Gastrocnemius medialis (tissue), 4 donors: Measurements from ENCODE around the gene SRPRB. TPM values are rescaled to one million over a fixed set of nuclear protein-coding genes. Genes with fewer than 3 reads are reported as not detected.

Source experiments
- ATAC-seq, 2 donors: fragments of 150-250 bp; one replicate each; pipeline ENCODE4 v1.9.1; 2016
- DNase-seq, 2 donors: peaks; one replicate each; pipeline ENCODE4 v3.0.0-alpha.2; 2019
- H3K27ac ChIP-seq, 4 donors: fragments of 200-600 bp; sonication (generic); 1 replicate in 1 of 4; 2 replicates in 3 of 4; pipeline ENCODE4 v1.5.1; 2016 to 2018; ENCODE audit warnings: mild to moderate bottlenecking in 2 of 4, moderate library complexity in 1 of 4
- H3K27me3 ChIP-seq, 3 donors: fragments of 200-600 bp; sonication (generic) in 2 of 3; 1 replicate in 1 of 3; 2 replicates in 2 of 3; pipeline versions ENCODE4 v1.5.1 to v1.6.0; 2016 to 2019; ENCODE audit warnings: mild to moderate bottlenecking in 1 of 3, moderate library complexity in 1 of 3
- H3K36me3 ChIP-seq, 2 donors: fragments of 200-600 bp; sonication (generic) in 1 of 2; one replicate each; pipeline ENCODE4 v1.5.1; 2017 to 2018
- H3K4me1 ChIP-seq, 2 donors: fragments of 200-600 bp; sonication (generic) in 1 of 2; one replicate each; pipeline ENCODE4 v1.5.1; 2016 to 2017; ENCODE audit warnings: mild to moderate bottlenecking in 2 of 2
- H3K4me3 ChIP-seq, 4 donors: fragments of 200-600 bp; sonication (generic) in 3 of 4; 1 replicate in 1 of 4; 2 replicates in 3 of 4; pipeline ENCODE4 v1.5.1; 2016 to 2019; ENCODE audit warnings: mild to moderate bottlenecking in 2 of 4
- H3K9me3 ChIP-seq, 3 donors: fragments of 200-600 bp; sonication (generic) in 2 of 3; 1 replicate in 1 of 3; 2 replicates in 2 of 3; pipeline ENCODE4 v1.5.1; 2016 to 2019
- POLR2A ChIP-seq, 2 donors: fragments of 450-650 bp; IDR thresholded peaks; one replicate each; pipeline ENCODE4 v1.6.1; 2017; ENCODE audit warnings: antibody characterized with exemption in 2 of 2, mild to moderate bottlenecking in 2 of 2, moderate library complexity in 2 of 2
- in situ Hi-C, 4 donors: fragments of 200-750 bp; cut with MboI; loops; one replicate each; pipeline versions ENCODE4 v1.15.0 to v1.8.0; 2017; ENCODE audit warnings: low sequenced_read_pairs in 4 of 4
- intact Hi-C: fragments of 100-400 bp; cut with DNase I; formaldehyde crosslinking; loops from one replicate; pipeline ENCODE4 v1.15.1; 2023; ENCODE audit warnings: low total_unique reads
- total RNA-seq, 4 donors: library from RNA; depleted of rRNA; stranded (reverse); fragments of >200 nt; gene quantifications; one replicate each; pipeline versions ENCODE4 v1.1.0 to v1.2.3, GENCODE V29; 2016
- TF ChIP-seq, protein P1 (sequence below), 5 experiments: fragments of 450-650 bp in 3 of 5; fragments of 200-600 bp in 2 of 5; sonication (generic) in 2 of 5; IDR thresholded peaks in 4 of 5; conservative IDR thresholded peaks in 1 of 5; 1 replicate in 4 of 5; 2 replicates in 1 of 5; pipeline ENCODE4 v1.5.1; 2016 to 2019; ENCODE audit warnings: antibody characterized with exemption in 5 of 5, mild to moderate bottlenecking in 3 of 5, moderate library complexity in 3 of 5

SRPRB gene
- total RNA-seq, 4 donors from 2014 or later = 19.0 to 22.3 (median 20.6) TPM

DNA sequence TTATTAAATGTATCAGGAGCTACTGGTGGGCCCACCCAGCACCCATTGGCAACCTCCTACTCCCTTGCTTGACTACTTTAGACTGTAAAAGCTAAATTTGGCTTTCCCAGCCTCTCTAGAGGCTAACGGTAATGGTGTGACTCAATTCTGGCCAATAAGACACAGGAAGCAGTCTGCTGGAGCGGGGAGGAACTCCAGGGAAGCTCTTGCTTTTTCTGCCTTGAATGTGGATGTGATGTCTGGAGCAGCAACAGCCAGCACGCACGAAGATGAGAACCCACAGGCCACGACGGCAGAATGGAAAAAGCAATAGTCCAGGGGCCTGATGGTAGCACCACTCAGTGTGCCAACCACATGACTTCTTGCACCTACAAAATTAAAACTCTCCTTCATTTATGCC is 50.2 kb downstream of the SRPRB start:
- H3K9me3 ChIP-seq = no peaks in the 10 kb centered on the region
- H3K27ac ChIP-seq = no peak overlapping the region
- no peak for DNase-seq
- intact Hi-C loops (no loop called here), in situ Hi-C loops (no loop called here)
- H3K4me1 ChIP-seq = no peaks in the 10 kb centered on the region
- ATAC-seq = no peak
- H3K27me3 ChIP-seq = no peaks in the 10 kb centered on the region
- TF ChIP-seq, protein P1, sequence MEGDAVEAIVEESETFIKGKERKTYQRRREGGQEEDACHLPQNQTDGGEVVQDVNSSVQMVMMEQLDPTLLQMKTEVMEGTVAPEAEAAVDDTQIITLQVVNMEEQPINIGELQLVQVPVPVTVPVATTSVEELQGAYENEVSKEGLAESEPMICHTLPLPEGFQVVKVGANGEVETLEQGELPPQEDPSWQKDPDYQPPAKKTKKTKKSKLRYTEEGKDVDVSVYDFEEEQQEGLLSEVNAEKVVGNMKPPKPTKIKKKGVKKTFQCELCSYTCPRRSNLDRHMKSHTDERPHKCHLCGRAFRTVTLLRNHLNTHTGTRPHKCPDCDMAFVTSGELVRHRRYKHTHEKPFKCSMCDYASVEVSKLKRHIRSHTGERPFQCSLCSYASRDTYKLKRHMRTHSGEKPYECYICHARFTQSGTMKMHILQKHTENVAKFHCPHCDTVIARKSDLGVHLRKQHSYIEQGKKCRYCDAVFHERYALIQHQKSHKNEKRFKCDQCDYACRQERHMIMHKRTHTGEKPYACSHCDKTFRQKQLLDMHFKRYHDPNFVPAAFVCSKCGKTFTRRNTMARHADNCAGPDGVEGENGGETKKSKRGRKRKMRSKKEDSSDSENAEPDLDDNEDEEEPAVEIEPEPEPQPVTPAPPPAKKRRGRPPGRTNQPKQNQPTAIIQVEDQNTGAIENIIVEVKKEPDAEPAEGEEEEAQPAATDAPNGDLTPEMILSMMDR (IDR thresholded peaks at IDR 0.05 in 4 of 5, conservative IDR thresholded peaks at IDR 0.05 in 1 of 5) = no peak
- TF ChIP-seq POLR2A (IDR thresholded peaks at IDR 0.05) = no peak
- H3K36me3 ChIP-seq = no peaks in the 10 kb centered on the region
- H3K4me3 ChIP-seq = no peak overlapping the region

DNA sequence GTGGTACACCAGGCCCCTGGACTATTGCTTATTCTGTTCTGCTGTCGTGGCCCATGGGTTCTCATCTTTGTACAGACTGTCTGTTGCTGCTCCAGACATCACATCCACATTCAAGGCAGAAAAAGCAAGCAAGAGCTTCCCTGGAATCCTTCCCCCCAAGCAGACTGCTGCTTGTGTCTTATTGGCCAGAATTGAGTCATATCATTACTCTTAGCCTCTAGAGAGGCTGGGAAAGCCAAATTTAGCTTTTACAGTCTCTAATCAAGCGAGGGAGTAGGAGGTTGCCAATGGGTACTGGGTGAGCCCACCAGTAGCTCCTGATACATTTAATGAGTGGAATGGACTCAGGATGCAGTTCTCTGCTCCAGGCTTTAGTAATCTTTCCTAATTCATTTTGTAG is 50.7 kb downstream of the SRPRB start:
- DNase-seq = no peak
- TF ChIP-seq POLR2A (IDR thresholded peaks at IDR 0.05) = no peak
- TF ChIP-seq, protein P1 (IDR thresholded peaks at IDR 0.05 in 4 of 5, conservative IDR thresholded peaks at IDR 0.05 in 1 of 5) = no peak
- no peak overlapping the region for H3K4me3 ChIP-seq
- intact Hi-C loops = no loop called here
- H3K36me3 ChIP-seq = no peaks in the 10 kb centered on the region
- H3K4me1 ChIP-seq = no peaks in the 10 kb centered on the region
- H3K27ac ChIP-seq = no peak overlapping the region
- no peak for ATAC-seq
- H3K27me3 ChIP-seq = no peaks in the 10 kb centered on the region
- in situ Hi-C loops = no loop called here
- H3K9me3 ChIP-seq = no peaks in the 10 kb centered on the region

DNA sequence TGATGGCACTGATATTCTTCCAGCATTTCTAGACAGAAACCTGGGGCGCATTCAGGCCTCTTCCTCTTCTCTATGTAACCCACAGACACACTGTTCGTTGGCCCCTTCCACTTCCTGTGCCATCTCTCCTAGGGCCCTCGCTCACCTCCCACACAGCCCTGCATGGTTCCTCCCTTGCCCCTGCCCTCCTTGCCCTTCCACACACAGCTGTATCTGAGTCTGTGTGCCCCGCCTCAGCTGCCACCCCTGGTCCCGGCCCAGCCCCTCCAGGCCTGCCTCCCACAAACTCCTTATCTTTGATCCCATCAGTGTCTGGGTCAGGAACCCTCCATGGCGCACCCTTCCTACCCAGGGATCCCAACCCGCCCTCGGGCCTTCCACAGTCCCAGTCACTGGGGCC is 52.2 kb downstream of the SRPRB start:
- Histone ChIP-seq H3K36me3 (no peaks in the 10 kb centered on the region), H3K27me3 (no peaks in the 10 kb centered on the region), H3K27ac (no peak overlapping the region), H3K4me3 (no peak overlapping the region), H3K9me3 (no peaks in the 10 kb centered on the region), H3K4me1 (no peaks in the 10 kb centered on the region)
- in situ Hi-C loops = no loop called here
- no peak for DNase-seq
- ATAC-seq = no peak
- intact Hi-C loops = no loop called here
- TF ChIP-seq POLR2A (IDR thresholded peaks at IDR 0.05) = no peak

DNA sequence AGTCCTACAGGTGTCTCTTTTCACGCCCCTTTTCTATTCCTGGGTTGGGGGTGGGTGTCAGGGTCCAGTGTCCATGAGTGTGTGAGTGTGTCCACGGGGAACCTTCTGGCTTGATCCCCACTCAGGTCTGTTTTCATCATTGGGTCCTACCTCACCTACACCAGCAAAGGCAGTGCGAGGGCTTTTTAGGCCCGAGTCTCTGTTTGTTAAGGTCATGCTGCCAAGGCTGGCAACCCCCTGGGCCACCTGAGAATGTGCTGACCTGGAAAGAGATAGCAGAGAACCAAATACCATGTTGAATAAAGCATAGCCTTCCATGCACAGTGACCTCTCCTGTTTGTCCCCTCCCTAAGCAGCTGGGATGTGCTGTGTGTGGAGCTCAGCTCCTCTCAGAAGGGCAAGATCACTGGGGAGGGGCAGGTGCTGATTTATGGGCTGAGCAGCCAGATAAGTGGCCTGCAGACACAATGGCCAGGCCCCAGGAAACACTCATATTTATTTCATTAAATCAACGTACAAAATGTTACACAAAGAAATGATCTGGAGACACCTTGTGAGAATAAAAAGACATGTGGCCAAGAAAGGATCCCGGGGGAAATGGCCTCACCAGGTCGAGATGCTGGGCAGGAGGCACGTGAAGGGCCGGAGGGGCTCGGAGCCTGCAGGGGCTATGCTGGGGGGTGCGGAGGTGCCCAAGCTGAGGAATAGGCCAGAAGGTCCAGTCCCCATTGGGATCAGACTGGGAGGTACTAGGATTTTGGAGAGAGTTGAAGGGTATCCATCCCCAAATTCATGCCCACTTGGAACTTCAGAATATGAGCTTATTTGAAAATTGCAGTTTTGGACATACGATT is 54.0 kb downstream of the SRPRB start:
- Histone ChIP-seq H3K36me3 (no peaks in the 10 kb centered on the region), H3K4me1 (no peaks in the 10 kb centered on the region), H3K27ac (no peak overlapping the region), H3K9me3 (no peaks in the 10 kb centered on the region), H3K27me3 (no peaks in the 10 kb centered on the region), H3K4me3 (no peak overlapping the region)
- no peak for DNase-seq
- in situ Hi-C loops (no loop called here), intact Hi-C loops (no loop called here)
- ATAC-seq = no peak
- no peak for TF ChIP-seq POLR2A (IDR thresholded peaks at IDR 0.05)
- TF ChIP-seq, protein P1 (IDR thresholded peaks at IDR 0.05 in 4 of 5, conservative IDR thresholded peaks at IDR 0.05 in 1 of 5) = no peak

DNA sequence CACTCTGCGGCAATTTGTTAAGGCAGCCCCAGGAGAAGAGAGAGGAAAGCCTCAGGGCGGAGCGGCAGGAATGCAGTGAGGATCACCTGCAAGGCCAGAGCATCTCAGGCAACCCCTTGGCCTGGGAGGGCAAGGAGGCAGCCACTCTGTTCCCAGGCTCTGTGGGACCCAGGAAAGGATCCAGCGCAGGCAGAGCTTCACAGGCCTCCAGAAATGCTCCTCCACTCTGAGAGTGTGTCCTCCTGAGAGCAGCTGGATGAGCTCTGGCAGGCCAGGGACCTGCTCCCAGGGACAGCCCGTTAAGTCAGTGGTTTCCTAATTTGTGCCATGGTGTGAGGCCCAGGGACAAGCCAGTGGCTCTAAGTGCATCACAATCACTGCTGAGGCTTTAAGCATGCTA is 54.9 kb downstream of the SRPRB start:
- Histone ChIP-seq H3K4me3 (no peak overlapping the region), H3K27ac (no peak overlapping the region), H3K36me3 (no peaks in the 10 kb centered on the region), H3K9me3 (no peaks in the 10 kb centered on the region), H3K27me3 (no peaks in the 10 kb centered on the region), H3K4me1 (no peaks in the 10 kb centered on the region)
- no peak for DNase-seq
- intact Hi-C loops (no loop called here), in situ Hi-C loops (no loop called here)
- TF ChIP-seq, protein P1 (IDR thresholded peaks at IDR 0.05 in 4 of 5, conservative IDR thresholded peaks at IDR 0.05 in 1 of 5) = no peak
- TF ChIP-seq POLR2A (IDR thresholded peaks at IDR 0.05) = no peak
- ATAC-seq = no peak
